Measurements from ENCODE around the gene WFS1. TPM values are rescaled to one million over a fixed set of nuclear protein-coding genes. Genes with fewer than 3 reads are reported as not detected.

WFS1 gene, protein sequence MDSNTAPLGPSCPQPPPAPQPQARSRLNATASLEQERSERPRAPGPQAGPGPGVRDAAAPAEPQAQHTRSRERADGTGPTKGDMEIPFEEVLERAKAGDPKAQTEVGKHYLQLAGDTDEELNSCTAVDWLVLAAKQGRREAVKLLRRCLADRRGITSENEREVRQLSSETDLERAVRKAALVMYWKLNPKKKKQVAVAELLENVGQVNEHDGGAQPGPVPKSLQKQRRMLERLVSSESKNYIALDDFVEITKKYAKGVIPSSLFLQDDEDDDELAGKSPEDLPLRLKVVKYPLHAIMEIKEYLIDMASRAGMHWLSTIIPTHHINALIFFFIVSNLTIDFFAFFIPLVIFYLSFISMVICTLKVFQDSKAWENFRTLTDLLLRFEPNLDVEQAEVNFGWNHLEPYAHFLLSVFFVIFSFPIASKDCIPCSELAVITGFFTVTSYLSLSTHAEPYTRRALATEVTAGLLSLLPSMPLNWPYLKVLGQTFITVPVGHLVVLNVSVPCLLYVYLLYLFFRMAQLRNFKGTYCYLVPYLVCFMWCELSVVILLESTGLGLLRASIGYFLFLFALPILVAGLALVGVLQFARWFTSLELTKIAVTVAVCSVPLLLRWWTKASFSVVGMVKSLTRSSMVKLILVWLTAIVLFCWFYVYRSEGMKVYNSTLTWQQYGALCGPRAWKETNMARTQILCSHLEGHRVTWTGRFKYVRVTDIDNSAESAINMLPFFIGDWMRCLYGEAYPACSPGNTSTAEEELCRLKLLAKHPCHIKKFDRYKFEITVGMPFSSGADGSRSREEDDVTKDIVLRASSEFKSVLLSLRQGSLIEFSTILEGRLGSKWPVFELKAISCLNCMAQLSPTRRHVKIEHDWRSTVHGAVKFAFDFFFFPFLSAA
- 9.8 and 11.9 TPM in 2 replicates for total RNA-seq (2014; rRNA removed; shearing (Covaris generic); ENCODE audit: low replicate concordance)

DNA sequence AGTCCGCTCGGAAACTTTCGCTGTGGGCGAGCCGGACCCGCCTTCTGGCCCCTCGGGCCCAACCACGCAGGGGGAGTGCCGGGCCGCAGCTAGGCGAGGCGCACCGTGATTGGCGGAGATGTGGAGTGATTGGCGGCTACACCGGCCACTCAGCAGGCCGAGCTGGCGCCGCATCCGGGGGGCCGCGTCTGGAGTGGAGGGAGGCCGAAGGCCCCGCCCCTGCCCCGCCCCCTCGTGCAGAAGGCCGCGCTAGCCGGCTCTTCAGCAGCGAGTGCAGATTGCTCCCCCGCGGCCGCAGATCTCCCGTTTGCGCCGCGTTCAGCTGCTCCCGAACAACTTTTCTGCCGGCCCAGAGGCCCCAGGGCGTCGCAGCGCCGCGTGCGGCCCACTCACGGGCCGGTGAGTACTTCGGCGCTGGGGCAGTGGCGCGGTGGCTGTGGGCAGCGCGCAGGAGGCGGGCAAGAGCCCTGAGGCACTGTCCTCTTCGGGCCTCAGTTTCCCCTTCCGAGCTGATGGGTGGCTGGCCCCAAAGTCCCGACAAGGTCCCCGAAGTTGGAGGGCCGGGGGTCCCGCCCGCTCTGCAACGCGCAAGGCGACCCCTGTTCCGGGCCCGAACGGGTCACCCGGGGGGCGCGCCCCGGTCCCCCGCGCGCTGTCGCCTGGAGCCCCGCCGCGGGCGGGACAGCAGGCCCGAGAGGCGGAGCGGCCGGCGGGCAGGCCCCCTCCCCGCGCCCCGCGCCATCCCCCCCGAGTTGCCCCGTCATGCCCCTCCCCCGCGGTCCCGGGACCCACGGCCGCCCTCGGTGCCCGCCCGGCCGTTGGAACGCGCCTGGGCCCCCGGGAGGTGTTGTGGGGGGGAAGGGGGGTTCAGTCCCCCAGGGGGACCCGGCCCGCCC lies at the start of gene WFS1:
Gene WFS1 (plus strand): TSS at position 235 of the 896 bp plus-strand sequence. CDS start 7,606 bp downstream, outside the sequence.
- in situ Hi-C loops (cut with HindIII; ENCODE audit: low pct_unique_long_range_greater_than_20kb, low sequenced_read_pairs): no loop called here
- DNase-seq (ENCODE audit: low read depth): peak; percentile 98

DNA sequence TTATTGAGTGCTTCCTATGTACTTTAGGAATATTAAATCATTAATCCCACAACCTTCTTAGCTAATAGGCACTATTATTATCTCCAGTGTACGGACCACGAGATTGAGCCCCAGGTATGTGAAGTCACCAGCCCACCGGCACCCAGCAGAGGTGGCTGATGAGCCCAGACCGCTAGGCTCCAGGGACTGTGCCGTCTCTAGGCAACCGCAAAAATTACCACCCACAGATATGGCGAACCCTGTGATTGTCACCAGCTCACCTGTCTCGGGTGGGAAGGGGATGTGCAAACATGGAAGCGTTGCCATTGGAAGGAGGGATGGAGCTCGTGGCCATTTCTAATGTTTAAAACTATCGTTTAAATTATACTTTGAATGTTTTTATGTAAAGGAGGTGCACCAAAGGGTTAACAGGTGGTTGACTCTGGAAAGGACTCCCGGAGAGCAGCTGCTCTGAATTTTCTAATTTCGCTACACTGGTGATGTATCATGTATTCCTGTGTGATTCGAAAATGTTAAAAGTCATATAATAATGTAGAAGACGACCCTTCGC lies 48.3 kb upstream of the WFS1 start:
- no peak for DNase-seq (ENCODE audit: low read depth)
- in situ Hi-C loops (cut with HindIII; ENCODE audit: low pct_unique_long_range_greater_than_20kb, low sequenced_read_pairs): no loop called here

DNA sequence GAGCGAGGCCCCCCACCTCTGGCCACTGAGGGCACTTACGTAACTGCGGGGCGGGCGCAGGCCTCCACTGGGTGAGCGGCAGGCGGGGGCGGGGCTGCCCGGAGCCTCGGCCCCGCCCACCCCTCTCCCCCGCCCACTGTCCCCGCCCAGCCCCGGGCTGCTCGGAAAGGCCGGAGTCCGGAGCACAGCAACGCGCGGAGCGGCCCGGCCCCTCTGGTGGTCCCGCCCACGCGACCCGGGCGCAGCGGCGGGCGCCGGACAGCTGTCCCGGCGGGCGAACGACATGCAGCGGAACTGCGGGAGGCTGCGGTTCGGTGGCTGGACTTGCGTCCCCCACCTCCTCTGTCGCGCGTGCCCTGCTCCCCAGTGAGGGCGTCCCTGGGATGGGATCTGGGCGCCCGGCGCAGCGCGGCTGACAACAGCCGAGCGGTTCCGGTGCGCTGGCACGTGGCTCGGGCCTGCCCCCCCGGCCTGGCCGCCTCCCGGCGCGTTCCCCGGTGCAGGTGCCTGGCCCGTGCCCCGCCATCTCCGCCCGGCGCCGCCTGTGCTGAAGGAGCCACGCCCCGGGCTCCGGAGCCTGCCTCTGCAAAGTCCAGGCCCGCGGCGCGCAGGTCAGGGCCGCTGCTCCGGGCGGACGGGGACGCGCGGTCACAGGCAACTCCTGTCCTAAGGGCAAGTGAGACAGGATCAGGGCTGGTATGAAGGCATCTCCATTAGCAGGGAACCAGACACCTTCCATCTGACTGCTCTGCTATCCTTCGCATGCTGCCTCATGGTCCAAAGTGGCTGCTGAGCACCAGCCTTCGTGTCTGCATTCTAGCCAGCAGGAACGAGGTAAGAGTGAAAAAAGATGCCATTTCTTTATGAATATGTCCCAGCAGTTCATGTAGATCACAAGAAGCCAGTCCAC lies 47.5 kb upstream of the WFS1 start:
- DNase-seq (ENCODE audit: low read depth): no peak

DNA sequence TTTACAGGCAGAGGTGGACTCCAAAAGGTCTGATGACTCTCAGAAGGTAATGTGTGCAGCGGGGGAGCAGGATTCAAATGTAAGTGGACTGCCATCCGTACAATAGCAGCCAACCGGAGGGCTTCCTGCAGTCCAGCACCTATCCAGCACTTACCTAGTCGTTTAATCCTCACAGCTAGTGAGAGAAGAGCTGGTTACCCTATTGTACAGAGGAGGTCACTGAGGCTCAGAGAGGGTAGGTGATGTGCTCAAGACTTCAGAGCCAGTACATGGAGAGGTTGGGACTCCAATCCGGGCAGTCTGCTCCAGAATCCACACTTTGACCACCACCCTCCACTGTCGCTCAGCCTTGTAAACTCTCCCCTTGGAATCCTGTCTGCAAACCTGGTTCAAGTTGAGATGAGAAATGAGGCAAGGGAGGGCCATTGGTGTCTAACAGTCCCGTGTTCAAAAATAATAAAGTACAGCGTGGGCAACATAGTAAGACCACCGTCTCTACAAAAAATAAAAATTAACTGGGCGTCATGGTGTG lies 46.8 kb upstream of the WFS1 start:
- in situ Hi-C loops (cut with HindIII; ENCODE audit: low pct_unique_long_range_greater_than_20kb, low sequenced_read_pairs): no loop called here
- no peak for DNase-seq (ENCODE audit: low read depth)

More for the DNA sequence above, 47.5 kb upstream of the WFS1 start:
- in situ Hi-C loops (cut with HindIII; ENCODE audit: low pct_unique_long_range_greater_than_20kb, low sequenced_read_pairs): no loop called here

DNA sequence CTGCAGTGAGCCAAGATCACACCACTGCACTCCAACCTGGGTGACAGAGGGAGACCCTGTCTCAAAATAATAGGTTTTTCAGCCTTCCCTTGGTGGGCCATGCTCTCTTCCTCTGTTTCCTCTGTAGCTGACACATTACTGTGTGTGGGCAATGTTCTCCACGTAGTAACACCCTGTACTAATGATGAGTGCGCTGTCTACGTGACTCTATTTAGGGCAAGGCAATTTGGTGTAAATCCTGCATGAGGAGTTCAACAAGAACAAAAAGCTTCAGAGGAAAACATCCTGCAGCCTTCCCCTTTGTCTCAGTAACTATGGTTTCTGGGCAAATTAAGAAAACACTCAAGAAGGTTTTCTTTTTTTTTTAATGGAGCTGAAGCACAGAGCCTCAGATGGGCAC lies 44.9 kb upstream of the WFS1 start:
- no peak for DNase-seq (ENCODE audit: low read depth)
- in situ Hi-C loops (cut with HindIII; ENCODE audit: low pct_unique_long_range_greater_than_20kb, low sequenced_read_pairs): no loop called here

DNA sequence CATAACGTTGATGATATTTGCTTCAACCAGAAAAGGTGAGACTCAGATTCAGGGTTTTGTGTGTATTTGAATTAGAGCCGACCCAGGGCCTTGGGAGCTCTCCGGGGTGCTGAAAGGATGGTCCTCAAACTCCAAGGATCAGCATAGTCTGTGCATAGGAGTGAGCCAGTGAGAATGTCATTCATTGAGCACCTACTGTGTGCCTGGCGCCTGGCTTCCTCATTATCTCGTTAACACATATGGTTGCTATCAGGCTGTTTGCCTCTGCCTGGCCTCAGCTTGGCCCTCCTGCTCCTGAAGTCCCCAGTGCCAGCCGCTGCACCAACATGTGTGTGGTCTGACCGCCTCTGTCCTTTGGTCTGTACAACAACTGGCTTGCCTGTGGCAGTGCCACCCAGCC lies 44.2 kb upstream of the WFS1 start:
- DNase-seq (ENCODE audit: low read depth): peak; percentile 18
- in situ Hi-C loops (cut with HindIII; ENCODE audit: low pct_unique_long_range_greater_than_20kb, low sequenced_read_pairs): no loop called here

DNA sequence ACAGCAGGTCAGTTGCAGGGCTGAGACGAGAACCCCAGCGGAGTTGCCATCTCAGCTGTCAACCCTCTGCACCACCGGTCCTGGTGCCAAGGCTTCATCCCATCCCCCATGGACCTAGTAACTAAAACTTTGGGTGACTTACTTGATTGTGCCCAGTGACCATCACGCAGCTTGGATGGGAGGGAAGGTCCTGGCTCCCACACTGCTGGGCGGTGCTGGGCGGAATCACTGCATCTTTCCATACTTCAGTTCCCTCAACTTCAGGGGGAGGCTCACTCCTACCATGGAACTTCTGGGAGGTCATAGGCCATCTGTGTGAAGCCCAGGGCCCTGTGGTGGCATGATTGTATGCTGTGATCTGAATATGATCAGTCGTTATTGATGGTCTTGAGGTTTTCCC lies 43.1 kb upstream of the WFS1 start:
- in situ Hi-C loops (cut with HindIII; ENCODE audit: low pct_unique_long_range_greater_than_20kb, low sequenced_read_pairs): no loop called here
- DNase-seq (ENCODE audit: low read depth): no peak

DNA sequence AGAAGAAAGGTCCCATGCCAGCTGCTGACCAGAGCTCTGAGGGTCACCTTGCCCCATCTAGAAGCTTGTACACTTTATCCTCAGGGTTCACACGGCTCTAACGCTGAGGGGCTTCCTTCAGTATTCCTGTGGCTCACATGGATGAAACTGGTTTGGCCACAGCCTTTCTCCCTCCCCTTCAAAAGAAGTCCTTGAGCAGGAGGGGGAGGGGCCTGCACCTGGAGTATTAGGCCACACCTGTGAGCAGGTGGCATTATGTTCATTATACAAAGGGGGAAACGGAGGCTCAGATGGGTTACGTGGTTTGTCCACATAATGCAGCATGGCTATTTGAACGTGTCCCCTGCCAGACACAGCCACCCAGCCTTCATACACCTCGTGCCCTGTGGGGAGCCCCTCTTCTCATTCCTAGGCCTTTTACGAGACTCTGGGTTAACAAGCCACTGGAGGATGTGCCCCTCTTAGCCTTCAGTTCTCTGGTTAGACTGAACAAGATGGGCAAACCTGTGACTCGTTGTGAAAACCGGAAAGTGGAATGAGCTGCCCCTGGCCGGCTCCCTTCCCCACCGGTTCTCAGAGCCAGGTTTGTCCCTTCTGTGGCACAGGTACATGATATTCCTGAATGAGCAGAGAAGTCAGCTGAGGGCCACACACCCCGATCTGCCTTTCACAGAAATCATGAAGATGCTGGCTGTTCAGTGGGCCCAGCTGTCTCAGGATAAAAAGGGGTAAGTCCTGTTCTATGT lies 42.1 kb upstream of the WFS1 start:
- in situ Hi-C loops (cut with HindIII; ENCODE audit: low pct_unique_long_range_greater_than_20kb, low sequenced_read_pairs): no loop called here
- DNase-seq (ENCODE audit: low read depth): no peak

DNA sequence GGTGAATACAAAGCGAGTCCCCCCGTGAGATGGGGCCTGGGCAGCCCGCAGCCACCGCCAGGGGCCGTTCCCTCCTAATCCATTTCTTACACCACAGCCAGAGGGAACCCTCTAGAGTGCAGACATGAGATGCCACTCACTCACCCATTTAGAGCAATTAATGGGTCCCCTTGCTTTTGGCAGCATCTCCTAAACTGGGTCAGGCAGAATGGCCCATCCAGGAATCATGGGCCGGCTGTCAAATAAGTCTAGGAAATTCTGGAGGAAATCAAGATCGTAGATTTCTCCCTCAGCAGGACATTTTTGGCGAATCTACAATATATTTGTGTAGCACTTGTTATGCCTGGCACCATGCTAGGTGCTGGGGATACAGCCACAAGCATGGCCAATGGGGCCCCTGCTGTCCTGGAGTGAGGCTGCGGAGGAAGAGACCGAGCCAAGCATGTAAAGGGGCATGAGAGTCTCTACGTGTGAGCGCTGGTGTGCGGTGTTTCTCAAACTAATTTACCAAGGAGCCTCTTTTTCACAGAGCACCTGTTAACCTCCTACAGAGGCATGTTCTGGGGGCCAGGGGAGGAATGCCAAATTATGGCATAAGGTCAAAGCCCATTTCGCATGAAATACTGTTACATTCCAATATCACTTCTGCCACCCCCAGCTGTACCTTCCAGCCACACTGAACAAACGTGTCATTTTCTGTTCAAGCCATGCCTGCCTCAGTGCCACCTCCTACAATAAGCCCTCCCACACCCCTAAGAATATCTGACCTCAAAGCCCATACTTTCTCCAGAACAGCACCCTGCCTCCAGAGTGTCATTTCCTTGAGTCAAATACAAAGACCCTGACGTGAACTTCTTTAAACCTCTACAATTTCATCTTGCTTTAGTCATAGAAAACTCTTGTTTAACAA lies 41.2 kb upstream of the WFS1 start:
- in situ Hi-C loops (cut with HindIII; ENCODE audit: low pct_unique_long_range_greater_than_20kb, low sequenced_read_pairs): no loop called here
- no peak for DNase-seq (ENCODE audit: low read depth)

DNA sequence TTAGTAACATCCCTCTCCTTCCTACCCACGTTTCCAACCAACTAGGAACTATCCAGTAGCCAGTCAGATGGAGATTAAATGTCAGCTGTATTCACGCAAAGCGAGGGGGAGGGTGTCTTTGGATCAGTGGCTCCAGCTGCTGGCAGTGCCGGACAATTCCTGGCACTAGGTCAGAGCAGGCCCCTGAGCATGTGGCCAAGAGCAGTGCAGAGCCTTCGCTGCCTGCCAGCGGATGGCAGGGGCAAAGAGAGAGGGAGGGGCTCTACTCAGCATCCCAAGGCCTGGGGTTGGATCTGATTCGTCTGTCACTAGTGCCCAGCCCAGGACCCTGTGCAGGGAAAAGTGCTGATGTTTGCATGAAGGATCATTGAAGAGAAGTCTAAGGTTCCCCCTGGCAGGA lies 40.6 kb upstream of the WFS1 start:
- in situ Hi-C loops (cut with HindIII; ENCODE audit: low pct_unique_long_range_greater_than_20kb, low sequenced_read_pairs): no loop called here
- no peak for DNase-seq (ENCODE audit: low read depth)

DNA sequence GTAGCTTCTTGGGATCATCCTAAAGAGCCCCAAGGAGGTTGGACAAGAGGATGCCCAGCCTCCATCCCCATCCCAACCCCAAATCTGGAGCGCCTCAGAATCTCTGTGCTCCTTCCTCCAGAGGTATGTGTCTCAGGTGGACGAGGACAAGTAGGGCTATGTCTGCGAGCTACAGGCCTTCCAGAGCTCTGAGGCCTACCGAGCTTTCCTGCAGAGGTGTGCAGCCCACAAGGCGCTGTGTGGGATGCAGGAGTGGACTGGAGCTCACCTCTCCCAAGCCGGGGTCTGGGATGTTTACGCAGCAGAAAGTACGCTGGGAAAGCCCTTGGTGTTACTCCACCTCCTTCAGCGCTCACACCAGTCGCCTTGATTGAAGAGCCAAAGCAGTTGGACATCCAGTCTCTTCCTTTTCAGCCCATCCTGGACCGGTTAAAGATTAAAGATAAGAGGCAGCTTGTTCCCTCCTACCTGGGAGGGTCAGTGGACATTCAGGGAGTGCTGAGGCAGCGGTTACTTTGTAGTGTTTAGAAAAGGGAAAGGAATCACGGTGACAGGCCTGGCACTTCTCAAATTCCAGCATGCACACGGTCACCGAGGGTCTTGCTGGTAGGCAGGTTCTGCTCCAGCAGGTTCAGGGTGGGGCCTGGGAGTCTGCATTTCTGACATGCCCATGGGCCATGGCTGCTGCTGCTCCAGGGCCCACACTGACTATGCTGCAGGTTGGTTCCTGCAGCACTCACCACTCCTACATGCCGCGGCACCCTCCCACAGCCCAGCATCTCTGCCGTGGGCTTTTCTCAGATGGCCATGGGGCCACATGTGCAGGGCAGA lies 39.8 kb upstream of the WFS1 start:
- no peak for DNase-seq (ENCODE audit: low read depth)

DNA sequence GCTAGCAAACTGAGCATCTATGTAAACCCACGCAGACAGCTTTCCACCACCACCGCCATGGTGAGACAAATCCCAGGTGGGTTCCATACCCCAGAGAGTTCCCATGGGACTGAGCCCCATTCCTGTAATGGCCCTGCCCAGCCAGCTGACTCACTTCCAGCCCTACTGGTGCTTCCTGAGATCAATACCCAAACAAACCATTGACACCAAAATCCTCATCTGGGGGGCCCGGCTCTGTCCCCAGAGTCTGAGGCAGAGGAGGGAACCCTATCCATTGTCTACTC lies 39.2 kb upstream of the WFS1 start:
- in situ Hi-C loops (cut with HindIII; ENCODE audit: low pct_unique_long_range_greater_than_20kb, low sequenced_read_pairs): no loop called here
- no peak for DNase-seq (ENCODE audit: low read depth)

More for the DNA sequence above, 39.8 kb upstream of the WFS1 start:
- in situ Hi-C loops (cut with HindIII; ENCODE audit: low pct_unique_long_range_greater_than_20kb, low sequenced_read_pairs): no loop called here

DNA sequence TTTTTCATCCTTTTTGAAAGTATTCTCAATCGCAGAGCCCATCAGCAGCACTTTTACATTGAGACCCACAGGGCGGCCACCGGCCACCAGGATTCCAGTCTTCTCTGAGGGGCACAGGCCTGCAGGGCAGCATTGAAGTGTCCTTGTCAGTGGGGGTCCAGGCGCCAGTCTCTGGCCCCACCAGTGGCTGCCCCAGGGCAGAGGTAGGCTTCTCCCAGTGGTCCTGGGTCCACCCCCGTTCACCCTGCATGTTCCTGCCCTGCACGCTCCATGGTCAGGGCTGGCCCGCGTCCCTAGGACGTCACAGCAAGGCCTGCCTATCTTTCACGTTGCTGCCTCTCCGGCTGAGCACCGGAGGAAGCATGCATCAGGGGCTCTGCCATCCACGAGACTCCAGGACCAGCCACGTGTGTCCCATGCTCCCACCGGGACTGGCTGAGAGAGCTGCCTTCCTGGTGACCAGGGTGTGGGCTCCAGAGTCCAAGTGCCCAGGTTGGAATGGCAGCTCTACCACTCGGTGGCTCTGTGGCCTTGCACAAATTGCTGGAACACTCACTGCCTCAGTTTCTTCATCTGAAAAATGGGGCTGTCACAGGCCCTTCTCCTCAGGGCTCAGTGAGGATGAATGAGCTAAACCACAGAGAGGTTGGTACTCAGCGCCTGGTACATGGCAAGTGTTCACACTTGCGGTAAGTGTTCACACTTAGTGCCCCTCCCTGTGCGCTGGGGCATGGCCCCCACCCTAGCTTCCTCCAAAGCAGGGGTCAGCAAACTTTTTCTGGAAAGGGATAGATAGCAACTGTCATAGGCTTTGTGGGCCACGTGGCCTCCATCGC lies 38.6 kb upstream of the WFS1 start:
- in situ Hi-C loops (cut with HindIII; ENCODE audit: low pct_unique_long_range_greater_than_20kb, low sequenced_read_pairs): no loop called here
- no peak for DNase-seq (ENCODE audit: low read depth)

DNA sequence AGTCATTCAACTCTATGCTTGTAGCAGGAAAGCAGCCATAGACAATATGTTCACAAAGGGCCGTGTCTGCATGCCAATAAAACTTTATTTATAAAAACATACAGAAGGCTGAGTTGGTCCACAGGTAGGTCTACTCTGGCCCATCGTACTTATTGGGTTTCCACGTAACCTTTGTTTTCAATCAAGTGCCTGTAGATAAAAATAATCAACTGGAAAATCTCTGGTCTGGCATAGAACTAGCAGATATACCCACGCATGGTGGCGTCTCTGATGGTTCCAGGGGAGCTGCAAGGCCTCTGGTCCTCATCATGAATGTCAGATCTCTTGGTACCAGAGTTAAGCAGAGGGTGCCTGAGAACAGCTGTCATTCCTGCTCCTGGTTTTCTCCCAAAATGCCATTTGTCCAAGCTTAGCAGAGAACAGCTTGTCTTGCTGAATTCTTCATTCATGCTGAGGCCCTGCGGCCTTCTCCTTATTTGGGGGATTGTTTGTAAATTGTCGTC lies 37.9 kb upstream of the WFS1 start:
- no peak for DNase-seq (ENCODE audit: low read depth)
- in situ Hi-C loops (cut with HindIII; ENCODE audit: low pct_unique_long_range_greater_than_20kb, low sequenced_read_pairs): no loop called here

Data from Caki2 (cell line).